Measurements from ENCODE around the gene SLBP. TPM values are rescaled to one million over a fixed set of nuclear protein-coding genes. Genes with fewer than 3 reads are reported as not detected.

SLBP gene
- total RNA-seq, 1 donor from 2014 or later = 54.3 TPM

DNA sequence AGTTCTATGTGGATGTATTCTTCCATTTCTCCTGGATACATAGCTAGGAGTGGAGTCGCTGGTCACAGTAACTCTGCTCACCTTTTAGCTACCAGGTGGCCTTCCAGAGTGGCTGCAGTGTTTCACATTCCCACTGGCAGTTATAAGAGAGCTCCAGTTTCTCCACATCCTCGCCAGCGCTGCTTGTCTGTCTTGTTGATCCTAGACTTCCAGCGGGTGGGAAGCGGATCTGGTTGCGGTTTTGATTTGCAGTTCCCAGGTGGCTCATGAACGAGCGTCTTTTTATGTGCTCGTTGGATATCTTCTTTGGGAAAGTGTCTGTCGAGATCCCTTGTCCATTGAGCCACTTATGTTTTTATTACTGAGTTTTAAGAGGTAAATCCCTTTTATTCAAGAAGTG lies 20.8 kb upstream of the SLBP start:
- no peaks in the 10 kb centered on the region for H3K27me3 Mint-ChIP-seq
- H3K27ac Mint-ChIP-seq = no peak overlapping the region
- no peak for TF ChIP-seq CTCF (IDR thresholded peaks at IDR 0.05; ENCODE audit: unreplicated experiment)
- H3K4me1 Mint-ChIP-seq (ENCODE audit: low read depth) = no peaks in the 10 kb centered on the region
- H3K9me3 Mint-ChIP-seq (ENCODE audit: low read depth) = no peaks in the 10 kb centered on the region
- no peak overlapping the region for H3K4me3 Mint-ChIP-seq (ENCODE audit: low read depth)
- DNase-seq (ENCODE audit: low spot score, unreplicated experiment) = no peak
- peaks cover 8% of the 10 kb centered on the region for H3K36me3 Mint-ChIP-seq (ENCODE audit: insufficient read depth)

DNA sequence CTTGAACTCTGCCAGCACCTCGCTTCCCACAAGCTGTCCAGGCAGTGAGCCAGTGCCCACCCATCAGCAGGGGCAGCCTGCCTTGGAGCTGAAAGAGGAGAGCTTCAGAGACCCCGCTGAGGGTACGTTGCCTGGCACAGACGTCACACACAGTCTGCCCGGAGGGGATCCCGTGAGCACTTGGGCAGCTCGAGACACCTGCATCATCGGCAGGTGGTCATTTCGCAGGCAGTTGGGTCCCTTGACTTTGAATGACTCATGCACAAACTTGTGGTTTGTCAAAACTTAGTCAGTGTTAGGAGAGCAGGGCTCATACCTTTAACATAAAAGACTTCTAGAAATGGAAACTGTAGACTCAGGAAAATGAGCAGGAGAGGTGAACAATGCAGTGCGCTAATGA lies 19.1 kb upstream of the SLBP start:
- Mint-ChIP-seq H3K27me3 (no peaks in the 10 kb centered on the region), H3K9me3 (ENCODE audit: low read depth) (no peaks in the 10 kb centered on the region), H3K4me3 (ENCODE audit: low read depth) (no peak overlapping the region), H3K4me1 (ENCODE audit: low read depth) (peaks cover 3% of the 10 kb centered on the region), H3K36me3 (ENCODE audit: insufficient read depth) (peaks cover 3% of the 10 kb centered on the region), H3K27ac (no peak overlapping the region)
- no peak for TF ChIP-seq CTCF (IDR thresholded peaks at IDR 0.05; ENCODE audit: unreplicated experiment)
- DNase-seq (ENCODE audit: low spot score, unreplicated experiment) = no peak

- no peak for DNase-seq (ENCODE audit: low spot score, unreplicated experiment)
- H3K4me1 Mint-ChIP-seq (ENCODE audit: low read depth) = peaks cover 3% of the 10 kb centered on the region
- H3K9me3 Mint-ChIP-seq (ENCODE audit: low read depth) = no peaks in the 10 kb centered on the region
- H3K27ac Mint-ChIP-seq = no peak overlapping the region
- H3K4me3 Mint-ChIP-seq (ENCODE audit: low read depth) = no peak overlapping the region
- no peak for TF ChIP-seq CTCF (IDR thresholded peaks at IDR 0.05; ENCODE audit: unreplicated experiment)
- no peaks in the 10 kb centered on the region for H3K27me3 Mint-ChIP-seq
- H3K36me3 Mint-ChIP-seq (ENCODE audit: insufficient read depth) = peaks cover 3% of the 10 kb centered on the region
These were observed 18.5 kb upstream of the SLBP start for GRCh38 chr4:1730532-1731135.

DNA sequence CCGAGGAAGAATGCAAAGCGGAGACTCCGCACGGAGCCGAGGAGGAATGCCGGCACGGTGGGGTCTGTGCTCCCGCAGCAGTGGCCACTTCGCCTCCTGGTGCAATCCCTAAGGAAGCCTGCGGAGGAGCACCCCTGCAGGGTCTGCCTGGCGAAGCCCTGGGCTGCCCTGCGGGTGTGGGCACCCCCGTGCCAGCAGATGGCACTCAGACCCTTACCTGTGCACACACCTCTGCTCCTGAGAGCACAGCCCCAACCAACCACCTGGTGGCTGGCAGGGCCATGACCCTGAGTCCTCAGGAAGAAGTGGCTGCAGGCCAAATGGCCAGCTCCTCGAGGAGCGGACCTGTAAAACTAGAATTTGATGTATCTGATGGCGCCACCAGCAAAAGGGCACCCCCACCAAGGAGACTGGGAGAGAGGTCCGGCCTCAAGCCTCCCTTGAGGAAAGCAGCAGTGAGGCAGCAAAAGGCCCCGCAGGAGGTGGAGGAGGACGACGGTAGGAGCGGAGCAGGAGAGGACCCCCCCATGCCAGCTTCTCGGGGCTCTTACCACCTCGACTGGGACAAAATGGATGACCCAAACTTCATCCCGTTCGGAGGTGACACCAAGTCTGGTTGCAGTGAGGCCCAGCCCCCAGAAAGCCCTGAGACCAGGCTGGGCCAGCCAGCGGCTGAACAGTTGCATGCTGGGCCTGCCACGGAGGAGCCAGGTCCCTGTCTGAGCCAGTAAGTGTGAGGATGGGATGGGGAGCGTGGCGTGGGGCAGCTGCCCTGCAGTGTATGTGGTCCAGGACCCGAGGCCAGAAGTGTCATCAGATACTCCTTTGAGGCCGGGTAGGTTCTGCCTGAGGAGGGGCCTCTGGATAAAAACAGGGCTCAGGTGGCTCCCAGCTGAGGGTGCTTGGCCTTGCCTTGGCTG lies 16.2 kb upstream of the SLBP start:
- no peak overlapping the region for H3K27ac Mint-ChIP-seq
- H3K27me3 Mint-ChIP-seq = no peaks in the 10 kb centered on the region
- no peak for DNase-seq (ENCODE audit: low spot score, unreplicated experiment)
- peak; percentile 8 for TF ChIP-seq CTCF (IDR thresholded peaks at IDR 0.05; ENCODE audit: unreplicated experiment)
- H3K9me3 Mint-ChIP-seq (ENCODE audit: low read depth) = no peaks in the 10 kb centered on the region
- peaks cover 5% of the 10 kb centered on the region for H3K36me3 Mint-ChIP-seq (ENCODE audit: insufficient read depth)
- peaks cover 3% of the 10 kb centered on the region for H3K4me1 Mint-ChIP-seq (ENCODE audit: low read depth)
- no peak overlapping the region for H3K4me3 Mint-ChIP-seq (ENCODE audit: low read depth)

- H3K4me1 Mint-ChIP-seq (ENCODE audit: low read depth) = peaks cover 10% of the 10 kb centered on the region
- H3K27ac Mint-ChIP-seq = no peak overlapping the region
- no peaks in the 10 kb centered on the region for H3K27me3 Mint-ChIP-seq
- TF ChIP-seq CTCF (IDR thresholded peaks at IDR 0.05; ENCODE audit: unreplicated experiment) = no peak
- peaks cover 5% of the 10 kb centered on the region for H3K36me3 Mint-ChIP-seq (ENCODE audit: insufficient read depth)
- DNase-seq (ENCODE audit: low spot score, unreplicated experiment) = no peak
- no peaks in the 10 kb centered on the region for H3K9me3 Mint-ChIP-seq (ENCODE audit: low read depth)
- H3K4me3 Mint-ChIP-seq (ENCODE audit: low read depth) = no peak overlapping the region
These were observed 15.3 kb upstream of the SLBP start for GRCh38 chr4:1727117-1728031.
